ENCODE data around the gene GOLGA5.

Gene GOLGA5

DNA sequence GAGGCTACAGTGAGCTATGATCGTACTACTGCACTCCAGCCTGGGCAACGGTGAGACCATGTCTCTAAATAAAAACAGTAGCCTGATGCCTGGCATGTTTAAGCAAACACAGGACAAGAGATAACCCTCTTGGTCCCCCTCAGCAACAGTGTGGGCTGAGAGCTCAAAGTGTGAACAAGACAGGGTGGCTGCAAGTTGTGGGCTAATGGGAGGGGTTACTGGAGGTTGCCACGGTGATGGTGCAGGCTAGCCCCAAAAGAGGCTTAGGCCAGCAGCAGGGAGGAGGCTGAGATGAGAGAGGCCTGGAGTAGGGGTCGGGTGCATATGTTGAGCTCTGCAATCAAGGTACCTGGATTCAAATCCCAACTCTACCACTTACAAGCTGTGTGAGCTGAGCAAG, 42.3 kb upstream of the GOLGA5 start:
- H3K4me3 ChIP-seq (ENCODE audit: low read depth, low read length), result no peak overlapping the region
- TF ChIP-seq, protein P1, sequence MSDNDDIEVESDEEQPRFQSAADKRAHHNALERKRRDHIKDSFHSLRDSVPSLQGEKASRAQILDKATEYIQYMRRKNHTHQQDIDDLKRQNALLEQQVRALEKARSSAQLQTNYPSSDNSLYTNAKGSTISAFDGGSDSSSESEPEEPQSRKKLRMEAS (IDR thresholded peaks at IDR 0.05; ENCODE audit: low read depth, low read length), result no peak
- TF ChIP-seq, protein P2, sequence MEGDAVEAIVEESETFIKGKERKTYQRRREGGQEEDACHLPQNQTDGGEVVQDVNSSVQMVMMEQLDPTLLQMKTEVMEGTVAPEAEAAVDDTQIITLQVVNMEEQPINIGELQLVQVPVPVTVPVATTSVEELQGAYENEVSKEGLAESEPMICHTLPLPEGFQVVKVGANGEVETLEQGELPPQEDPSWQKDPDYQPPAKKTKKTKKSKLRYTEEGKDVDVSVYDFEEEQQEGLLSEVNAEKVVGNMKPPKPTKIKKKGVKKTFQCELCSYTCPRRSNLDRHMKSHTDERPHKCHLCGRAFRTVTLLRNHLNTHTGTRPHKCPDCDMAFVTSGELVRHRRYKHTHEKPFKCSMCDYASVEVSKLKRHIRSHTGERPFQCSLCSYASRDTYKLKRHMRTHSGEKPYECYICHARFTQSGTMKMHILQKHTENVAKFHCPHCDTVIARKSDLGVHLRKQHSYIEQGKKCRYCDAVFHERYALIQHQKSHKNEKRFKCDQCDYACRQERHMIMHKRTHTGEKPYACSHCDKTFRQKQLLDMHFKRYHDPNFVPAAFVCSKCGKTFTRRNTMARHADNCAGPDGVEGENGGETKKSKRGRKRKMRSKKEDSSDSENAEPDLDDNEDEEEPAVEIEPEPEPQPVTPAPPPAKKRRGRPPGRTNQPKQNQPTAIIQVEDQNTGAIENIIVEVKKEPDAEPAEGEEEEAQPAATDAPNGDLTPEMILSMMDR (IDR thresholded peaks at IDR 0.05; ENCODE audit: low read depth, low read length), result no peak
- TF ChIP-seq MYC (IDR thresholded peaks at IDR 0.05; ENCODE audit: low read depth, low read length), result no peak
- TF ChIP-seq POLR2A (IDR thresholded peaks at IDR 0.05; ENCODE audit: extremely low read depth, insufficient read length), result no peak
- DNase-seq (ENCODE audit: low read depth), result no peak

DNA sequence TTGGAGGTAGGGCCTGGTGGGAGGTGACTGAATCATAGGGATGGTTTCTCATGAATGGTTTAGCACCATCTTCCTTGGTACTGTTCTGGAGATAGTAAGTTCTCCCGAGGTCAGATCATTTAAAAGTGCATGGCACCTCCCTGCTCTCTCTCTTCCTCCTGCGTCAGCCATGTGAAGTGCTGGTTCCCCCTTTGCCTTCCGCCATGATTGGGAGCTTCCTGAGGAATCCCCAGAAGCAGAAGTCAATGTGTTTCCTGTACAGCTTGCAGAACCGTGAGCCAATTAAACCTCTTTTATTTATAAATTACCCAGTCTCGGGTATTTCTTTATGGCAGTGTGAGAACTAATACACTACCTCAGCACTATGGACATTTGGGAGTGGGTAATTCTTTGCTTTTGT, 40.9 kb upstream of the GOLGA5 start:
- DNase-seq (ENCODE audit: low read depth), result no peak
- no peak overlapping the region for H3K4me3 ChIP-seq (ENCODE audit: low read depth, low read length)
- no peak for TF ChIP-seq MYC (IDR thresholded peaks at IDR 0.05; ENCODE audit: low read depth, low read length)
- TF ChIP-seq POLR2A (IDR thresholded peaks at IDR 0.05; ENCODE audit: extremely low read depth, insufficient read length), result no peak
- TF ChIP-seq, protein P1 (IDR thresholded peaks at IDR 0.05; ENCODE audit: low read depth, low read length), result no peak
- TF ChIP-seq, protein P2 (IDR thresholded peaks at IDR 0.05; ENCODE audit: low read depth, low read length), result no peak

DNA sequence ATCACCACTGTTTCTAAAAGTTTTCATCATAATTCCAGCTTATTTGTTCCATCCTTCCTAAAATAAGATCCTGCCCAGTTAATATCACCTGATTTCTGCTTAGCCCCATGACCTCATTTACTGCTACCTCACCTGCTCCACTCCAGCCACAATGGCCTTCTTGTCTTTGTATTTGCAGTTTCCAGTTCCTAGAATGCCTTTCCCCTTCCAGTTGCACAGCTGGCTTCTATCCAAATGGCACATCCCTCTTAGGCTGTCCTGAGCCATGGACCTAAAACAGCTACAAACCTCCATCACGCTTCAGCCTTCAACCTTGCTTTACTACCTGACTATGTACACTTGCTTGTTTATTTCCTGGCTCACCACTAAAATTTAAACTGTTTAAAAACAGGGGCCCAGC, 39.1 kb upstream of the GOLGA5 start:
- TF ChIP-seq MYC (IDR thresholded peaks at IDR 0.05; ENCODE audit: low read depth, low read length) (no peak), POLR2A (IDR thresholded peaks at IDR 0.05; ENCODE audit: extremely low read depth, insufficient read length) (no peak)
- TF ChIP-seq, protein P1 (IDR thresholded peaks at IDR 0.05; ENCODE audit: low read depth, low read length), result no peak
- TF ChIP-seq, protein P2 (IDR thresholded peaks at IDR 0.05; ENCODE audit: low read depth, low read length), result no peak
- no peak for DNase-seq (ENCODE audit: low read depth)
- H3K4me3 ChIP-seq (ENCODE audit: low read depth, low read length), result no peak overlapping the region

DNA sequence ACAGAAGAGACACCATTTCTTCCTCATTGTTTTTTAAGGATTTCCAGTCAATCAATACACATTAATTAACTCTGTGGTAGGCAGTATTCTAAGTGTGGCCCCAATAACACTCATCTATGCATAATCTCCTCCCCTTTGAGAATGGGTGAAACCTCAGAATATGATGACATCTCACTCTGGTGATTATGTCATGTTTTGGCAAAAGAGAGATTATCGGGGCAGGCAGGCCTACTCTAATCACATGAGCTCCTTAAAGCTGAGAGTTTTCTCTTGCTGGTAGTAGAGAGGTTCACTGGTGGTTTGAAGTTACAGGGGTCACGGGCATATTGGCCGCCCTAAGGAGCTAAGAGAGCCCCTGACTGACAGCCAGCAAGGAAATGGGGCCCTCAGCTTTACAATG, 38.6 kb upstream of the GOLGA5 start:
- H3K4me3 ChIP-seq (ENCODE audit: low read depth, low read length), result no peak overlapping the region
- TF ChIP-seq, protein P1 (IDR thresholded peaks at IDR 0.05; ENCODE audit: low read depth, low read length), result no peak
- TF ChIP-seq MYC (IDR thresholded peaks at IDR 0.05; ENCODE audit: low read depth, low read length) (no peak), POLR2A (IDR thresholded peaks at IDR 0.05; ENCODE audit: extremely low read depth, insufficient read length) (no peak)
- TF ChIP-seq, protein P2 (IDR thresholded peaks at IDR 0.05; ENCODE audit: low read depth, low read length), result no peak
- DNase-seq (ENCODE audit: low read depth), result no peak

DNA sequence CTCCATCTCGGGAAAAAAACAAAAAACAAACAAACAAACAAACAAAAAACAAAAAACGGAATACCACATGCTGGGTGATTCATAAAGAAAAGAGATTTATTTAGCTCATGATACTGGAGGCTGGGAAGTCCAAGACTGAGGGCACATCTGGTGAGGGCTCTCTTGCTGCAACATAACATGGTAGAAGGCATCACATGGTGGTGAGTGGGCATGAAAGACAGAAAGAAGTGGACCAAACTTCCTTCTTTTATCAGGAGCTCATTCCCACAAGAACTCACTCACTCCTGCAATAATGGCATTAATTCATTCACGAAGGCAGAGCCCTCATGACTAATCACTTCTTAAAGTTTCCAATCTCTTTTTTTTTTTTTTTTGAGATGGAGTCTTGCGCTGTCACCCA, 37.7 kb upstream of the GOLGA5 start:
- DNase-seq (ENCODE audit: low read depth), result no peak
- TF ChIP-seq MYC (IDR thresholded peaks at IDR 0.05; ENCODE audit: low read depth, low read length) (no peak), POLR2A (IDR thresholded peaks at IDR 0.05; ENCODE audit: extremely low read depth, insufficient read length) (no peak)
- TF ChIP-seq, protein P2 (IDR thresholded peaks at IDR 0.05; ENCODE audit: low read depth, low read length), result no peak
- TF ChIP-seq, protein P1 (IDR thresholded peaks at IDR 0.05; ENCODE audit: low read depth, low read length), result no peak
- H3K4me3 ChIP-seq (ENCODE audit: low read depth, low read length), result no peak overlapping the region

DNA sequence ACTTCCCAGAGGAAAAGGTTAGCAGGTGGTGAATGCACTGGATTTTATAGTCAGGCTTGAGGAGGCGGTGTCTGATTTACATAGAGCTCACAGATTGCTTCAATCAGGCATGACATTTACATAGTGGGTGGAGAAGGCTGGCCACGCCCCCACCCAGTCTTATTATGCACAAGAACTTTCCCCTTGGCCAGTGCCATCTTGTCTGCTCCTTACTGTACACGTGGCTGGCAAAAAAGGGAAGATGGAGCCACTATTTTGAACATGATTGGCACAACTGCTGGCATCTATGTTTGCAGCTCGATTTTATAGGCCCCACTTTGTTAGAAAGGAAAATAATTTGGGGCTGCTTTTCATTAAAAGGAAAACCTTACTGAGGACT, 34.8 kb upstream of the GOLGA5 start:
- no peak for TF ChIP-seq POLR2A (IDR thresholded peaks at IDR 0.05; ENCODE audit: extremely low read depth, insufficient read length)
- TF ChIP-seq MYC (IDR thresholded peaks at IDR 0.05; ENCODE audit: low read depth, low read length), result 0 out of 2 replicates have a peak, but pooled peaks have one; percentile 18
- TF ChIP-seq, protein P1 (IDR thresholded peaks at IDR 0.05; ENCODE audit: low read depth, low read length), result no peak; the same call in 1 of the 2 replicates
- DNase-seq (ENCODE audit: low read depth), result peak; percentile 71
- H3K4me3 ChIP-seq (ENCODE audit: low read depth, low read length), result no peak overlapping the region
